ENCODE results near the gene TRPC6. TPM values are rescaled to one million over a fixed set of nuclear protein-coding genes. Genes with fewer than 3 reads are reported as not detected.
A peak's percentile ranks its signal among the peaks of the same experiment; 100 is the strongest.

TRPC6 gene
- total and polyA plus RNA-seq, 7 donors = 0.23 to 14.3 (median 3.6) TPM

- TF ChIP-seq CTCF (IDR thresholded peaks at IDR 0.05) (no peak), EP300 (IDR thresholded peaks at IDR 0.05) (no peak), POLR2A (IDR thresholded peaks at IDR 0.05) (no peak), POLR2AphosphoS5 (IDR thresholded peaks at IDR 0.05) (no peak)
- intact Hi-C loops (cut with DNase I) = no loop called here
- H3K36me3 ChIP-seq = no peaks in the 10 kb centered on the region
- H3K27me3 ChIP-seq = no peaks in the 10 kb centered on the region
- no peak overlapping the region for H3K4me3 ChIP-seq
- no peak for DNase-seq
- 85 to 86% methylated on average over 1 of the region's 1 CpG for WGBS, 2 donors
- peaks cover 0 to 25% (median 21%) of the 10 kb centered on the region in 4 donors for H3K4me1 ChIP-seq
- H3K27ac ChIP-seq = peak overlapping the region in 2 of 4 donors; percentile 52 to 57
- H3K9me3 ChIP-seq = no peaks in the 10 kb centered on the region
Measured at GRCh38 chr11:101428918-101429317, 154.9 kb downstream of the TRPC6 start.

- Histone ChIP-seq H3K27me3 (no peaks in the 10 kb centered on the region), H3K36me3 (no peaks in the 10 kb centered on the region), H3K27ac (peak overlapping the region; percentile 59 to 83 (median 74)), H3K9me3 (no peaks in the 10 kb centered on the region), H3K4me3 (peak overlapping the region in 3 of 4 donors; percentile 15 to 20 (median 20)), H3K4me1 (peaks cover 0 to 32% (median 22%) of the 10 kb centered on the region in 4 donors)
- intact Hi-C loops (cut with DNase I) = loop anchor here (10.0 kb wide), 1 partner anchor 283 kb away; the partner anchor contains the start of gene PGR
- 62 to 79% methylated on average over 2 of the region's 2 CpGs for WGBS, 2 donors
- DNase-seq = peak; percentile 69
- no peak for TF ChIP-seq CTCF (IDR thresholded peaks at IDR 0.05)
- TF ChIP-seq EP300 (IDR thresholded peaks at IDR 0.05) = no peak
- peak in 2 of 4 donors; percentile 55 to 62 for TF ChIP-seq POLR2AphosphoS5 (IDR thresholded peaks at IDR 0.05)
- no peak for TF ChIP-seq POLR2A (IDR thresholded peaks at IDR 0.05)
Measured at GRCh38 chr11:101407324-101407723, 176.5 kb downstream of the TRPC6 start.

Small RNAs within 50 kb of the gene (small RNA-seq; reads per million reads assigned to genes)
- 0 reads per million in 3 donors for gene MIR3920
